Common myeloid progenitor, CD34-positive (primary cell): ENCODE measurements around the gene PHOSPHO1.

Source experiments
- CTCF ChIA-PET: fragments of 350-600 bp; sonication (Branson Sonifier 250); formaldehyde crosslinking; loops from one replicate; lab custom pipeline; 2021; ENCODE audit warnings: antibody characterized with exemption; lab: Charles Lee
- POLR2A ChIA-PET: fragments of 350-600 bp; sonication (Branson Sonifier 250); formaldehyde crosslinking; loops from one replicate; lab custom pipeline; 2021; ENCODE audit warnings: antibody characterized with exemption; lab: Charles Lee
- DNase-seq, 3 donors: peaks; one replicate each; pipeline versions ENCODE4 v3.0.0 to v3.0.0-alpha.2; 2013
- H3K27ac ChIP-seq, 2 experiments: 1 replicate in 1 of 2; 2 replicates in 1 of 2; pipeline ENCODE4 v1.7.0; 2013; ENCODE audit warnings: inconsistent platforms in 2 of 2, low read length in 2 of 2, mild to moderate bottlenecking in 2 of 2, low read depth in 1 of 2, moderate library complexity in 1 of 2; ENCODE audit not compliant: severe bottlenecking in 2 of 2, insufficient read depth in 1 of 2, poor library complexity in 1 of 2
- H3K27me3 ChIP-seq, 5 experiments: replicated peaks in 2 of 5; 1 replicate in 3 of 5; 2 replicates in 2 of 5; pipeline versions ENCODE4 v1.6.1 to v1.7.0; 2013; ENCODE audit warnings: low read length in 4 of 5, mild to moderate bottlenecking in 2 of 5, moderate library complexity in 2 of 5, inconsistent platforms in 1 of 5; ENCODE audit not compliant: insufficient read depth in 5 of 5, control insufficient read depth in 4 of 5
- H3K36me3 ChIP-seq, 4 experiments: 1 replicate in 2 of 4; 2 replicates in 2 of 4; pipeline versions ENCODE4 v1.6.1 to v1.7.0; 2013; ENCODE audit warnings: low read length in 3 of 4, control low read depth in 1 of 4, mild to moderate bottlenecking in 1 of 4; ENCODE audit not compliant: control insufficient read depth in 4 of 4, insufficient read depth in 4 of 4
- H3K4me1 ChIP-seq, 4 experiments: 1 replicate in 3 of 4; 2 replicates in 1 of 4; pipeline versions ENCODE4 v1.6.1 to v1.7.1; 2013; ENCODE audit warnings: low read length in 3 of 4, mild to moderate bottlenecking in 3 of 4, control low read depth in 1 of 4, inconsistent platforms in 1 of 4, moderate library complexity in 1 of 4; ENCODE audit not compliant: control insufficient read depth in 4 of 4, insufficient read depth in 4 of 4; ENCODE audit errors: control extremely low read depth in 1 of 4
- H3K4me3 ChIP-seq, 7 experiments: 1 replicate in 4 of 7; 2 replicates in 3 of 7; pipeline versions ENCODE4 v1.5.1 to v1.7.0; 2013; ENCODE audit warnings: mild to moderate bottlenecking in 7 of 7, low read length in 6 of 7, moderate library complexity in 6 of 7, inconsistent platforms in 2 of 7, low read depth in 2 of 7, control low read depth in 1 of 7; ENCODE audit not compliant: insufficient read depth in 4 of 7, control insufficient read depth in 1 of 7; ENCODE audit errors: extremely low read depth in 1 of 7
- H3K9me3 ChIP-seq, 5 experiments: 1 replicate in 4 of 5; 2 replicates in 1 of 5; pipeline versions ENCODE4 v1.6.1 to v1.7.1; 2013; ENCODE audit warnings: low read length in 4 of 5, mild to moderate bottlenecking in 2 of 5, inconsistent platforms in 1 of 5, low read depth in 1 of 5, moderate library complexity in 1 of 5; ENCODE audit not compliant: control insufficient read depth in 4 of 5, insufficient read depth in 2 of 5; ENCODE audit errors: control extremely low read depth in 1 of 5
- WGBS: methylation state at CpG from one replicate; pipeline ENCODE4 v1.1.5; 2013; ENCODE audit not compliant: insufficient coverage; 5-methylcytosine and 5-hydroxymethylcytosine counted together

Gene PHOSPHO1

DNA sequence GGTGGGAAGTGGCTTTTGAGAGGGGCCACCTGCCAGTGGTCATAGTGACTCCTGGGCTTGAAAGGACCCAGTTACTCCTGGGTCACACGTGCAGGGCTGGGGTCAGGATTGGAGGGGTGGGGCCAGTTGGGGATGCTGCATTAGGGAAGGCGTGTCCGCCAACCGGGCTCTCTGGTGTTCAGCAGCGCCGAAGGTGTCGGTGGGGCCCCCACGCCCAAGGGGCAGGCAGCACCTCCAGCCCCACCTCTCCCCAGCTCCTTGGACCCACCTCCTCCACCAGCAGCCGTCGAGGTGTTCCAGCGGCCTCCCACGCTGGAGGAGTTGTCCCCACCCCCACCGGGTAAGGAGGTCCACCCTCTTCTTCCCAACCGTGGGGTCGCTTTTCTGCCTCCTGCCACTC, 10.6 kb downstream of the PHOSPHO1 start:
- H3K27ac ChIP-seq: no peak overlapping the region
- no peak overlapping the region for H3K4me3 ChIP-seq
- POLR2A ChIA-PET: no interaction called here
- CTCF ChIA-PET: interaction anchor here (1.0 to 3.0 kb wide), 2 partner anchors 11 to 72 kb away, joined by 4 to 13 read pairs; no protein-coding TSS in a partner anchor
- H3K27me3 ChIP-seq: peaks cover 0 to 26% (median 6%) of the 10 kb centered on the region in 5 experiments
- DNase-seq: no peak
- H3K4me1 ChIP-seq: peaks cover 4 to 74% (median 56%) of the 10 kb centered on the region in 4 experiments
- H3K9me3 ChIP-seq: no peaks in the 10 kb centered on the region
- H3K36me3 ChIP-seq: peaks cover 0 to 29% (median 0%) of the 10 kb centered on the region in 4 experiments
- WGBS: 94% methylated on average over 13 of the region's 15 CpGs

- peaks cover 0 to 18% (median 2%) of the 10 kb centered on the region in 5 experiments for H3K27me3 ChIP-seq
These were observed 11.4 kb downstream of the PHOSPHO1 start for GRCh38 chr17:49218941-49219913.

GRCh38 chr17:49217651-49218413, 12.8 kb downstream of the PHOSPHO1 start:
- Histone ChIP-seq H3K36me3 (peaks cover 0 to 26% (median 0%) of the 10 kb centered on the region in 4 experiments), H3K27me3 (peaks cover 0 to 5% (median under 1%) of the 10 kb centered on the region in 5 experiments), H3K4me1 (peaks cover 5 to 75% (median 36%) of the 10 kb centered on the region in 4 experiments), H3K4me3 (peak overlapping the region in 4 of 7 experiments; percentile 4 to 55 (median 23)), H3K27ac (no peak overlapping the region), H3K9me3 (no peaks in the 10 kb centered on the region)
- POLR2A ChIA-PET: interaction anchor here (2.7 kb wide), 1 partner anchor 25 kb away, joined by 14 read pairs; no protein-coding TSS in a partner anchor
- peak; percentile 85 to 92 (median 91) for DNase-seq
- CTCF ChIA-PET: interaction anchor here (0.5 to 2.7 kb wide), 4 partner anchors 9 to 684 kb away, joined by 3 to 9 read pairs (median 4); no protein-coding TSS in a partner anchor
- WGBS: 58% methylated on average over 11 of the region's 17 CpGs

More at GRCh38 chr17:49218941-49219913, 11.4 kb downstream of the PHOSPHO1 start:
- CTCF ChIA-PET: interaction anchor here (1.0 to 2.7 kb wide), 4 partner anchors 8 to 40 kb away, joined by 3 to 9 read pairs (median 4); no protein-coding TSS in a partner anchor
- peaks cover 4 to 74% (median 48%) of the 10 kb centered on the region in 4 experiments for H3K4me1 ChIP-seq
- peaks cover 0 to 29% (median 0%) of the 10 kb centered on the region in 4 experiments for H3K36me3 ChIP-seq
- H3K9me3 ChIP-seq: no peaks in the 10 kb centered on the region
- DNase-seq: peak; percentile 40 to 84 (median 83)
- peak overlapping the region in 1 of 2 experiments; percentile 14 for H3K27ac ChIP-seq
- WGBS: 59% methylated on average over 21 of the region's 37 CpGs
- H3K4me3 ChIP-seq: peak overlapping the region in 2 of 7 experiments; percentile 2 to 13
- POLR2A ChIA-PET: interaction anchor here (0.6 to 2.7 kb wide), 2 partner anchors 26 to 1463 kb away, joined by 5 to 14 read pairs; no protein-coding TSS in a partner anchor

GRCh38 chr17:49216953-49217650, 13.5 kb downstream of the PHOSPHO1 start:
- H3K4me1 ChIP-seq: peaks cover 5 to 80% (median 36%) of the 10 kb centered on the region in 4 experiments
- no peak overlapping the region for H3K27ac ChIP-seq
- H3K9me3 ChIP-seq: no peaks in the 10 kb centered on the region
- no peaks in the 10 kb centered on the region for H3K27me3 ChIP-seq
- no peak for DNase-seq
- peaks cover 0 to 19% (median 0%) of the 10 kb centered on the region in 4 experiments for H3K36me3 ChIP-seq
- H3K4me3 ChIP-seq: peak overlapping the region in 2 of 7 experiments; percentile 20 to 40
- POLR2A ChIA-PET: interaction anchor here (2.7 kb wide), 1 partner anchor 24 kb away, joined by 14 read pairs; no protein-coding TSS in a partner anchor
- WGBS: 35% methylated on average over 5 of the region's 11 CpGs
- CTCF ChIA-PET: interaction anchor here (0.5 to 2.7 kb wide), 3 partner anchors 9 to 24 kb away, joined by 4 to 9 read pairs (median 5); no protein-coding TSS in a partner anchor

DNA sequence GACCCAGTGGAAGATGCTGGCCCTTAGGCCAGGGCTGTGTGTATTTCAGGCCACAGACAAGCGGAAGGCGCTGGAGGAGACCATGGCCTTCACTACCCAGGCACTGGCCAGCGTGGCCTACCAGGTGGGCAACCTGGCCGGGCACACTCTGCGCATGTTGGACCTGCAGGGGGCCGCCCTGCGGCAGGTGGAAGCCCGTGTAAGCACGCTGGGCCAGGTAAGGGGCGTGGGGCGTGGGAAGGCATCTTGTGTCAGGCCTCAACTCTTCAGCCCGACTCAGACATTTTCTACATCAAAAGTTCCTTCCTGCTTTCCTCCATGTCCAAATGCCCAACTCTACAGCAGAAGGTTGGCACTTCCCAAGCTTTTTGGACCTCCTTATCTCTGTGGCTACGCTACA, 14.1 kb downstream of the PHOSPHO1 start:
- ChIA-PET POLR2A (no interaction called here), CTCF (interaction anchor here (1.4 to 2.7 kb wide), 3 partner anchors 8 to 11 kb away, joined by 6 to 9 read pairs (median 8); no protein-coding TSS in a partner anchor)
- WGBS: 87% methylated on average over 12 of the region's 13 CpGs
- peak overlapping the region in 1 of 7 experiments; percentile 20 for H3K4me3 ChIP-seq
- peaks cover 0 to 16% (median 0%) of the 10 kb centered on the region in 4 experiments for H3K36me3 ChIP-seq
- no peaks in the 10 kb centered on the region for H3K9me3 ChIP-seq
- no peaks in the 10 kb centered on the region for H3K27me3 ChIP-seq
- no peak for DNase-seq
- peaks cover 5 to 83% (median 36%) of the 10 kb centered on the region in 4 experiments for H3K4me1 ChIP-seq
- no peak overlapping the region for H3K27ac ChIP-seq
